Urothelium cell line (cell line): ENCODE measurements around the gene ZNF398.

Experiments used
- DNase-seq: peaks from one replicate; pipeline ENCODE4 v3.0.0; 2011; ENCODE audit warnings: low spot score, mixed read lengths
- FAIRE-seq: peaks from 2 replicates; lab custom pipeline; 2011; peaks lifted over from hg19 to GRCh38; lab: Jason Lieb, UNC

The ZNF398 gene

GRCh38 chr7:149147752-149148653, 750 bp downstream of the ZNF398 start:
- DNase-seq (peak; percentile 5), FAIRE-seq (no peak)

DNA sequence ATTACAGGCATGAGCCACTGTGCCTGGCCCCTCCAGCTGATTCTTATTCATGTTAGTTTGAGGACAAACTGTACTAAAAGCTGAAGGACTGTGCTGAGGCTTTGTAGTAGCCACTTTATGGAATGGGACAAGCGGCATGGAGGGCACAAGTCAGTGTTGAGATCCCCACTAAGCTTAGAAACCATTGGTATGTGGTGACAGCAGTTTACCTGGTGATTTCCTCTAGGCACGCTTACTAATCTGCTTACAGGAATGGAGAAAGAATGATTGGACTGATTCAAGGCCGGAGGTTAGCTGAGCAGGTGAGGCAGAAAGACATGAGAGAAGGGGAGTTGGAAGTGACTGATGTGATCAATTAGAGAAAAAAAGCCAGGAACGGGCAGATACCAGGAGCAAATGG, 3.7 kb downstream of the ZNF398 start:
- DNase-seq (no peak), FAIRE-seq (no peak)

GRCh38 chr7:149153346-149153745, 6.1 kb downstream of the ZNF398 start:
- FAIRE-seq (no peak), DNase-seq (no peak)

DNA sequence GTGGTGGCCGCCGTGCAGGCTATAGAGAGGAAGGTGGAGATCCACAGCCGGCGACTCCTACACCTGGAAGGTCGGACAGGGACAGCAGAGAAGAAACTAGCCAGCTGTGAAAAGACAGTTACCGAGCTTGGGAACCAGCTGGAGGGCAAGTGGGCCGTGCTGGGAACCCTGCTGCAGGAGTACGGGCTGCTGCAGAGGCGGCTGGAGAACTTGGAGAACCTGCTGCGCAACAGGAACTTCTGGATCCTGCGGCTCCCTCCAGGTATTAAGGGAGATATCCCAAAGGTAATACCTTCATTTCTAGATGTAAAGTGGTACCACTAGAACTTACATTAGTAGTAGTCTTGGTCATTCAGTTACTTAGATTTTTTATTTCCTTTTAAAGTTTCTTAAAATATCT, 6.8 kb downstream of the ZNF398 start:
- FAIRE-seq (no peak), DNase-seq (no peak)

DNA sequence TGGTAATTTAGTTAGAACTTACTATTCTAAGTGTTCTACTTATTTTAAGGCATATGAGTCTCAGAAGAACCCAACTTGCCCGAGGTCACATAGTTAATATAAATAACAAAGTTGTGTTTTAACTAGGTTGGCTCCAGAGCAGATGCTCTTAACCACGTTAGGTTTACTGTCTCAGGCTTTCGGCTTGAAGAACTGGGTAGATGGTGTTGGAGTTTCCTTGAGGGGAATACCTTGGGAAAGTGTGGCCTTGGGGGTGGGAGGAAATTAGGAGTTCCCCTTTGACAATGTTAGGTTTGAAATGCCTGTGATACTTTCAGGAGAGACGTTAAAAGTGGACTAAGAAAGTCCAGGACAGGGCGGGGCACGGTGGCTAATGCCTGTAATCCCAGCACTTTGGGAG, 9.6 kb downstream of the ZNF398 start:
- DNase-seq (no peak), FAIRE-seq (no peak)

GRCh38 chr7:149161241-149161848, 14.1 kb downstream of the ZNF398 start:
- DNase-seq (no peak), FAIRE-seq (no peak)

- FAIRE-seq (no peak), DNase-seq (no peak)
These were observed 18.9 kb downstream of the ZNF398 start for GRCh38 chr7:149166142-149166541.

- FAIRE-seq, result no peak
- no peak for DNase-seq
These were observed 19.5 kb downstream of the ZNF398 start for GRCh38 chr7:149166630-149167352.

DNA sequence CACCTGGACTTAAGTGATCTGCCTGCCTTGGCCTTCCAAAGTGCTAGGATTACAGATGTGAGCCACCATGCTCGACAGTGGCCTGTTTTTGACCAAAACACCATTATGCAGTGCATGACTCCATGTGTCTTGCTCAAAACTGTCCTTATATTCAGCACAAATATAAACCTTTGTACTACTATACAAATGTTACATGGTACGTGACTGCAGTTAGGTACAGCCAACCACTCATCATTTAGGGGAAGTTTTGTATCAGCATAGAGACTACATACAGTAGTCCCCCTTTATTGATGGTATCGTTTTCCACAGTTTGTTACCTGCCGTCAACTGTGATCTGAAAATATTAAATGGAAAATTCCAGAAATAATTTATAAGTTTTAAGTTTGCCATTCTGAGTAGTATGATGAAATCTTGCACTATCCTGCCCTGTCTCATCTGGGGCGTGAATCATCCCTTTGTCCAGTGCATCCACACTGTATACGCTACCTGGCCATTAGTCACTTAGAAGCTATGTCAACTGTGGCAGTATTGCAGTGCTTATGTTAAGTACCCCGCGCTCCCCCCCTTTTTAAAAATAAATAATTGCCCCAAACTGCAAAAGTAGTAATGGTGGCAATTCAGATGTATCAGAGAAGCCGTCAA, 24.8 kb downstream of the ZNF398 start:
- DNase-seq, result no peak
- no peak for FAIRE-seq

DNA sequence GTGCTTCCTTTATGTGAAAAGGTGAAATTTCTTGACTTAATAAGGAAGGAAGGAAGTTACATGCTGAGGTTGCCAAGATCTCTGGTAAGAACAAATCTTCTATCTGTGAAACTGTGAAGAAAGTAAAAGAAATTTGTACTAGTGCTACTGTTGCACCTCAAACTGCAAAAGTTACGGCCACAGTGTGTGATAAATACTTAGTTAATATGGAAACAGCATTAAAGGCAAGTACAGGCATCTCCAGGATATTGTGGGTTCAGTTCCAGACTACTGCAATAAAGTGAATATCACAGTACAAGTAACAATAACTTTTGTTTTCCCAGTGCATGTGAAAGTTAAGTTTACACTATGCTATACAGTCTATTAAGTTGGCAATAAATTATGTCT, 25.3 kb downstream of the ZNF398 start:
- FAIRE-seq (no peak), DNase-seq (no peak)

GRCh38 chr7:149175150-149175549, 27.9 kb downstream of the ZNF398 start:
- DNase-seq, result no peak
- no peak for FAIRE-seq

DNA sequence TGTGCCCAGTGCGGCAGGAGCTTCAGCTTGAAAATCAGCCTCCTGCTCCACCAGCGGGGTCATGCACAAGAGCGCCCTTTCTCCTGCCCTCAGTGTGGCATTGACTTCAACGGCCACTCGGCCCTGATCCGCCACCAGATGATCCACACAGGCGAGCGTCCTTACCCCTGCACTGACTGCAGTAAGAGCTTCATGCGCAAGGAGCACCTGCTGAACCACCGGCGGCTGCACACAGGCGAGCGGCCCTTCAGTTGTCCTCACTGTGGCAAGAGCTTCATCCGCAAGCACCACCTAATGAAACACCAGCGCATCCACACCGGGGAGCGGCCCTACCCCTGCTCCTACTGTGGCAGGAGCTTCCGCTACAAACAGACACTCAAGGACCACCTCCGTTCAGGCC, 32.0 kb downstream of the ZNF398 start:
- FAIRE-seq (no peak), DNase-seq (no peak)

- FAIRE-seq (no peak), DNase-seq (no peak)
These were observed 33.6 kb downstream of the ZNF398 start for GRCh38 chr7:149180722-149181449.

GRCh38 chr7:149181450-149181790, 34.2 kb downstream of the ZNF398 start:
- DNase-seq, result no peak
- FAIRE-seq, result no peak

- no peak for FAIRE-seq
These were observed 37.0 kb downstream of the ZNF398 start for GRCh38 chr7:149184274-149184673.

DNA sequence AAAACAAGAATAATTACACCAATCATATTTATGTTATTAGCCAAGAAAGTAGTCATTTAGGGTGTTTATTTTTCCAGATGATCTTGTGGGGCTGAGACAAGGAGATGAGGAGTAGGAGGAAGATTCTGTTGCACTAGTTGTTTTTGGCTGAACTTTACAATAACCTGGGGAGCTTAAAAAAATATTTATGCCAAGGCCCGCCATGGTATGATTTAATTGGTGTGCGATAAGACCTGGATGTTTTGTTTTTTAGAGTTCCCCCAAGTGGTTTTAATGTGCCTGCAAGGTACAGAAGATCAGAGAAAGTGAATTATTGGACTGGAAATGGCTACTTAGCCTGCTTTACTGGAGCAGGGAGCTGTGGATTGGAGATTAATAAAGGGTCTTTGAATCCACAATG, 41.0 kb downstream of the ZNF398 start:
- FAIRE-seq (no peak), DNase-seq (no peak)

More at GRCh38 chr7:149184274-149184673, 37.0 kb downstream of the ZNF398 start:
- no peak for DNase-seq

DNA sequence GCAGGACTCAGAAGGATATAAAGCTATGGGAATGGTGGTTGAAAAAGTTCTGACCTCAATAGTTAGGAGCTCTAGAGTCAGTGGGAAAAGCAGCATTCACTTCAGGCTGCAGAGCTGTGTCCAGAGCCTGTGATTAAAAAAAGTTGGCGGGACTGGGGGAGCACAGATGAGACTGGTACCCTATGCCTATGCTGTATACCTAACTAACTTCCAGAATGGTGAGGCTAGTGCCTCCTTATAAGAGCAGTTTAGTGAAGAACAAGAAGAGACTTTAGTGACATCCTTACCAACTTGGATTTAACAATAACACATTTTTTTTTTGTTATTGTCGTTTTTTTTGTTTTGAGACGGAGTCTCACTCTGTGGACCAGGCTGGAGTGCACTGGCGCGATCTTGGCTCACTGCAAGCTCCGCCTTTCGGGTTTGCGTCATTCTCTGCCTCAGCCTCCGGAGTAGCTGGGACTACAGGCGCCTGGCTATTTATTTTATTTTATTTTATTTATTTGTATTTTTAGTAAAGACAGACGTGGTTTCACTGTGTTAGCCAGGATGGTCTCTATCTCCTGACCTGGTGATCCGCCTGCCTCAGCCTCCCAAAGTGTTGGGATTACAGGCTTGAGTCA, 41.5 kb downstream of the ZNF398 start:
- DNase-seq (no peak), FAIRE-seq (no peak)

DNA sequence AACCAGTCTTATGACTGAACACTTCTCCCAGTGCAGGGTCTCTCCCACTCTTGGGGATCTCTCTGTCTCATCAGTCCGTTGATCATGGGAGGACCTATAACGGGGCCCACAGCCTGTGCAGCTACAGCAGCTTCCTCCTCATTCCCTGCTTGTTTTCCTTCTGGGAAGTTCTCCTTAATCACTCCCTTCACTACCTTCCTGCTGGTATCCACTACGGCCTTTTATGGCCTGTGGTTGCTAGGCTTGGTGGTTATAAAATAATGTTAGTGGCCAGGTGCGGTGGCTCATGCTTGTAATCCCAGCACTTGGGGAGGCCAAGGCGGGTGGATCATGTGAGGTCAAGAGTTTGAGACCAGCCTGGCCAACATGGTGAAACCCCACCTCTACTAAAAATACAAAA, 44.6 kb downstream of the ZNF398 start:
- DNase-seq (no peak), FAIRE-seq (no peak)

GRCh38 chr7:149194799-149195179, 47.5 kb downstream of the ZNF398 start:
- DNase-seq (no peak), FAIRE-seq (no peak)
